IMR-90 (cell line): ENCODE data around the gene FGGY. TPM values are rescaled to one million over a fixed set of nuclear protein-coding genes. Genes with fewer than 3 reads are reported as not detected.

Experiments used
- ATAC-seq: fragments of 200-7000 bp; cut with Tn5 transposase; 2 replicates; pipeline ENCODE4 v1.9.1; 2020; ENCODE audit warnings: low read depth, mild to moderate bottlenecking, moderate library complexity
- BruUV-seq: library from RNA; stranded (reverse); fragments of 400-500 nt; replicated peaks from 2 replicates; lab custom pipeline; 2021; lab: Mats Ljungman, UMichigan
- CTCF ChIA-PET: fragments of 300-600 bp; formaldehyde crosslinking; extraction: SDS; loops from one replicate; lab custom pipeline; 2021; ENCODE audit warnings: antibody characterized with exemption; lab: Yijun Ruan, JAX
- POLR2A ChIA-PET: fragments of 300-600 bp; sonication (Branson Sonifier 250); formaldehyde crosslinking; loops from one replicate; lab custom pipeline; 2022; ENCODE audit warnings: antibody characterized with exemption; ENCODE audit not compliant: unreplicated experiment; lab: Charles Lee
- DNase-seq: peaks from one replicate; pipeline ENCODE4 v3.0.0; 2013
- H2AFZ ChIP-seq: replicated peaks from 2 replicates; pipeline ENCODE3; 2013; ENCODE audit warnings: low read length, mild to moderate bottlenecking; ENCODE audit not compliant: poor library complexity
- H2AK5ac ChIP-seq: 2 replicates; pipeline ENCODE4 v1.6.1; 2013; ENCODE audit warnings: low read depth, low read length, inconsistent platforms
- H2AK9ac ChIP-seq: replicated peaks from 2 replicates; pipeline ENCODE3; 2013; ENCODE audit warnings: mild to moderate bottlenecking, low read depth, low read length, moderate library complexity; ENCODE audit not compliant: poor library complexity
- H2BK120ac ChIP-seq: 2 replicates; pipeline ENCODE4 v1.6.1; 2013; ENCODE audit warnings: low read depth, low read length, inconsistent platforms
- H2BK15ac ChIP-seq: 3 replicates; pipeline ENCODE4 v1.6.1; 2013; ENCODE audit warnings: low read depth, low read length, inconsistent platforms
- H2BK20ac ChIP-seq: 2 replicates; pipeline ENCODE4 v1.6.1; 2013; ENCODE audit warnings: low read depth, mild to moderate bottlenecking, inconsistent platforms, low read length, moderate library complexity
- H2BK5ac ChIP-seq: 2 replicates; pipeline ENCODE4 v1.6.1; 2013; ENCODE audit warnings: mild to moderate bottlenecking, low read depth, low read length, inconsistent platforms; ENCODE audit not compliant: poor library complexity, severe bottlenecking
- H3K14ac ChIP-seq: replicated peaks from 2 replicates; pipeline ENCODE4 v1.6.1; 2013; ENCODE audit warnings: low read depth, low read length, inconsistent platforms
- H3K18ac ChIP-seq: 2 replicates; pipeline ENCODE4 v1.6.1; 2013; ENCODE audit warnings: low read depth, low read length, control low read depth
- H3K23ac ChIP-seq: 2 replicates; pipeline ENCODE4 v1.6.1; 2013; ENCODE audit warnings: low read depth, low read length, inconsistent platforms
- H3K27ac ChIP-seq: 2 replicates; pipeline ENCODE4 v1.5.1; 2013; ENCODE audit warnings: mild to moderate bottlenecking, control low read depth, low read length; ENCODE audit not compliant: insufficient read depth
- H3K27me3 ChIP-seq: 2 replicates; pipeline ENCODE4 v1.6.1; 2013; ENCODE audit warnings: low read length; ENCODE audit not compliant: control insufficient read depth, insufficient read depth
- H3K36me3 ChIP-seq: 2 replicates; pipeline ENCODE4 v1.6.1; 2013; ENCODE audit warnings: low read length, mixed read lengths; ENCODE audit not compliant: control insufficient read depth, insufficient read depth
- H3K4ac ChIP-seq: 2 replicates; pipeline ENCODE4 v1.6.1; 2013; ENCODE audit warnings: low read depth, low read length, inconsistent platforms
- H3K4me1 ChIP-seq: 2 replicates; pipeline ENCODE4 v1.6.1; 2013; ENCODE audit warnings: low read length, mixed read lengths; ENCODE audit not compliant: control insufficient read depth, insufficient read depth
- H3K4me2 ChIP-seq: 2 replicates; pipeline ENCODE4 v1.6.1; 2013; ENCODE audit warnings: low read depth, mild to moderate bottlenecking, control low read depth, low read length, moderate library complexity
- H3K4me3 ChIP-seq: 2 replicates; pipeline ENCODE4 v1.5.1; 2013; ENCODE audit warnings: low read depth, mild to moderate bottlenecking, control low read depth, low read length, moderate library complexity; ENCODE audit not compliant: insufficient read depth
- H3K56ac ChIP-seq: 2 replicates; pipeline ENCODE4 v1.6.1; 2013; ENCODE audit warnings: low read length, inconsistent platforms; ENCODE audit not compliant: insufficient read depth; ENCODE audit errors: extremely low read depth
- H3K79me1 ChIP-seq, 2 experiments: 2 replicates each; pipeline ENCODE4 v1.6.1; 2013; ENCODE audit warnings: low read length in 2 of 2, inconsistent platforms in 1 of 2, low read depth in 1 of 2
- H3K9ac ChIP-seq: 2 replicates; pipeline ENCODE4 v1.6.1; 2013; ENCODE audit warnings: low read depth, low read length, control low read depth
- H3K9me1 ChIP-seq: 2 replicates; pipeline ENCODE4 v1.6.1; 2013; ENCODE audit warnings: low read length, inconsistent platforms; ENCODE audit not compliant: insufficient read depth
- H3K9me3 ChIP-seq: 2 replicates; pipeline ENCODE4 v1.6.1; 2013; ENCODE audit warnings: low read length; ENCODE audit not compliant: control insufficient read depth, insufficient read depth
- H4K20me1 ChIP-seq: 2 replicates; pipeline ENCODE4 v1.6.1; 2013; ENCODE audit warnings: low read length, inconsistent platforms; ENCODE audit not compliant: insufficient read depth
- H4K5ac ChIP-seq: 2 replicates; pipeline ENCODE4 v1.6.1; 2013; ENCODE audit warnings: mild to moderate bottlenecking, low read depth, low read length, control low read depth
- H4K8ac ChIP-seq, 2 experiments: 2 replicates each; pipeline ENCODE4 v1.6.1; 2013; ENCODE audit warnings: low read depth in 2 of 2, low read length in 2 of 2, control low read depth in 1 of 2, inconsistent platforms in 1 of 2
- H4K91ac ChIP-seq: 2 replicates; pipeline ENCODE4 v1.6.1; 2013; ENCODE audit warnings: low read depth, low read length, inconsistent platforms; ENCODE audit not compliant: insufficient read depth
- BHLHE40 ChIP-seq: fragments of 150-350 bp; IDR thresholded peaks from 2 replicates; pipeline ENCODE4 v1.6.1; 2016; ENCODE audit warnings: mild to moderate bottlenecking, low read depth, low read length
- CEBPB ChIP-seq: IDR thresholded peaks from 2 replicates; pipeline ENCODE4 v1.6.1; 2012; ENCODE audit warnings: low read depth, low read length, improper control_type of control experiment
- MAFK ChIP-seq: IDR thresholded peaks from 2 replicates; pipeline ENCODE4 v1.6.1; 2012; ENCODE audit warnings: low read depth, low read length, improper control_type of control experiment
- MAZ ChIP-seq: IDR thresholded peaks from 2 replicates; pipeline ENCODE4 v1.6.1; 2012; ENCODE audit warnings: low read depth, mild to moderate bottlenecking, low read length, improper control_type of control experiment, moderate library complexity, borderline replicate concordance
- NFE2L2 ChIP-seq: fragments of 150-350 bp; IDR thresholded peaks from 2 replicates; pipeline ENCODE4 v1.6.1; 2016; ENCODE audit warnings: low read depth, mild to moderate bottlenecking, low read length
- POLR2A ChIP-seq: IDR thresholded peaks from 2 replicates; pipeline ENCODE4 v1.6.1; 2012; ENCODE audit warnings: mild to moderate bottlenecking, low read depth, low read length
- RCOR1 ChIP-seq: IDR thresholded peaks from 2 replicates; pipeline ENCODE4 v1.6.1; 2012; ENCODE audit warnings: mild to moderate bottlenecking, low read length, improper control_type of control experiment; ENCODE audit not compliant: insufficient replicate concordance
- RFX5 ChIP-seq: IDR thresholded peaks from 2 replicates; pipeline ENCODE4 v1.8.0; 2012; ENCODE audit warnings: low read depth, mild to moderate bottlenecking, low read length, moderate library complexity
- dilution Hi-C: fragments of 300-500 bp; cut with HindIII; formaldehyde crosslinking; loops from one replicate; pipeline ENCODE4 v1.14.3; 2018; ENCODE audit warnings: low sequenced_read_pairs; ENCODE audit not compliant: unreplicated experiment
- in situ Hi-C: fragments of 300-500 bp; cut with MboI; formaldehyde crosslinking; loops from 3 replicates; pipeline ENCODE4 v1.14.3; 2019; ENCODE audit warnings: low sequenced_read_pairs, inconsistent platforms, mixed read lengths
- intact Hi-C: fragments of 100-400 bp; cut with micrococcal nuclease; formaldehyde crosslinking; loops from 2 replicates; pipeline ENCODE4 v1.10.0; 2022
- polyA plus RNA-seq, 3 experiments: library from polyadenylated mRNA; depleted of rRNA; stranded (reverse); fragments of >200 nt; gene quantifications; 2 replicates each; pipeline ENCODE4 v1.2.3, GENCODE V29; 2012; ENCODE audit warnings: low replicate concordance in 1 of 3
- total RNA-seq: library from RNA; depleted of rRNA; stranded (reverse); fragments of >200 nt; gene quantifications from 2 replicates; pipeline ENCODE4 v1.2.3, GENCODE V29; 2012
- TF ChIP-seq, protein P1 (sequence below): conservative IDR thresholded peaks from 2 replicates; pipeline ENCODE4 v1.5.1; 2012; ENCODE audit warnings: mild to moderate bottlenecking, low read depth, low read length, improper control_type of control experiment

The FGGY gene
- total and polyA plus RNA-seq, 2 of the 4 experiments (the other 2 are of a cell fraction): 5.6 to 14.0 TPM

DNA sequence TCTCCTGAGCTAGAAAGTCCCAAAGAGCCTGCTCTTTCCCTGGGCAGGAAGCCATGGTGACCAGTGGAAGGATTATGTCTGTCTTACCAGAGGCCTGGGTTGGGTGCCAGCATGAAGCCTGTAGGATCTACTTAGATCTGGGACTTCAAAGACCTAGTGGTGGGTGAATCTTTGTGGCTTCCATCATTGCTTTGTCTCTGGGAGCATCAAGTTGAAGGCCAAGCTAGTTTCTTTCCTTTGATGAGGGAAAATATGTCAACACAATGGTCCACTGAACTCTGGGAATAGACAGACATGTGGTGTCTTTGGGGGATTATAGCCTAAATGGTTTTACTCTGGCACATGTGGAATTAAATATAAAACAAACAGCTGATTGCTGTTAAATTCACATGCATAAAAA is 417.3 kb downstream of the FGGY start:
- Histone ChIP-seq H3K4me2 (no peak overlapping the region), H3K4me3 (no peak overlapping the region), H4K20me1 (no peaks in the 10 kb centered on the region), H2BK120ac (no peak overlapping the region), H4K91ac (no peak overlapping the region), H3K14ac (no peak overlapping the region), H3K27me3 (no peaks in the 10 kb centered on the region), H4K8ac (no peak overlapping the region), H3K18ac (no peak overlapping the region), H3K9me3 (no peaks in the 10 kb centered on the region), H3K9me1 (no peaks in the 10 kb centered on the region), H3K27ac (no peak overlapping the region), H2BK15ac (no peak overlapping the region), H3K4me1 (no peaks in the 10 kb centered on the region), H2AK5ac (no peak overlapping the region), H3K79me1 (no peaks in the 10 kb centered on the region), H3K56ac (no peak overlapping the region), H2AFZ (no peak overlapping the region), H2AK9ac (no peak overlapping the region), H3K9ac (no peak overlapping the region), H4K5ac (no peak overlapping the region), H2BK20ac (no peak overlapping the region), H3K4ac (no peak overlapping the region), H3K36me3 (no peaks in the 10 kb centered on the region), H2BK5ac (no peak overlapping the region), H3K23ac (no peak overlapping the region)
- intact Hi-C loops (no loop called here), dilution Hi-C loops (no loop called here), in situ Hi-C loops (no loop called here)
- DNase-seq (no peak), ATAC-seq (no peak)
- ChIA-PET POLR2A (no interaction called here), CTCF (no interaction called here)
- BruUV-seq: no TSS peak
- no peak for TF ChIP-seq RCOR1
- TF ChIP-seq, protein P1, sequence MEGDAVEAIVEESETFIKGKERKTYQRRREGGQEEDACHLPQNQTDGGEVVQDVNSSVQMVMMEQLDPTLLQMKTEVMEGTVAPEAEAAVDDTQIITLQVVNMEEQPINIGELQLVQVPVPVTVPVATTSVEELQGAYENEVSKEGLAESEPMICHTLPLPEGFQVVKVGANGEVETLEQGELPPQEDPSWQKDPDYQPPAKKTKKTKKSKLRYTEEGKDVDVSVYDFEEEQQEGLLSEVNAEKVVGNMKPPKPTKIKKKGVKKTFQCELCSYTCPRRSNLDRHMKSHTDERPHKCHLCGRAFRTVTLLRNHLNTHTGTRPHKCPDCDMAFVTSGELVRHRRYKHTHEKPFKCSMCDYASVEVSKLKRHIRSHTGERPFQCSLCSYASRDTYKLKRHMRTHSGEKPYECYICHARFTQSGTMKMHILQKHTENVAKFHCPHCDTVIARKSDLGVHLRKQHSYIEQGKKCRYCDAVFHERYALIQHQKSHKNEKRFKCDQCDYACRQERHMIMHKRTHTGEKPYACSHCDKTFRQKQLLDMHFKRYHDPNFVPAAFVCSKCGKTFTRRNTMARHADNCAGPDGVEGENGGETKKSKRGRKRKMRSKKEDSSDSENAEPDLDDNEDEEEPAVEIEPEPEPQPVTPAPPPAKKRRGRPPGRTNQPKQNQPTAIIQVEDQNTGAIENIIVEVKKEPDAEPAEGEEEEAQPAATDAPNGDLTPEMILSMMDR: no peak
- no peak for TF ChIP-seq CEBPB
- TF ChIP-seq BHLHE40: no peak
- no peak for TF ChIP-seq MAZ
- no peak for TF ChIP-seq RFX5
- TF ChIP-seq POLR2A: no peak
- no peak for TF ChIP-seq MAFK
- no peak for TF ChIP-seq NFE2L2
